ENCODE results near the gene TMEM256. TPM values are rescaled to one million over a fixed set of nuclear protein-coding genes. Genes with fewer than 3 reads are reported as not detected.

TMEM256 gene
- total RNA-seq, 1 donor from 2014 or later: 118 TPM

GRCh38 chr17:7418472-7419152 is 14.7 kb upstream of the TMEM256 start:
- intact Hi-C loops (cut with DNase I): no loop called here
- H3K9me3 ChIP-seq: no peaks in the 10 kb centered on the region

GRCh38 chr17:7417056-7417655 is 13.3 kb upstream of the TMEM256 start:
- DNase-seq (ENCODE audit: extremely low spot score in 2 of 2): no peak
- Histone ChIP-seq H3K27ac (no peak overlapping the region), H3K4me1 (peaks cover 10% of the 10 kb centered on the region), H3K36me3 (peaks cover 0 to 10% of the 10 kb centered on the region in 2 donors), H3K4me3 (no peak overlapping the region), H3K27me3 (no peaks in the 10 kb centered on the region), H3K9me3 (no peaks in the 10 kb centered on the region)
- TF ChIP-seq POLR2A (IDR thresholded peaks at IDR 0.05) (no peak), POLR2AphosphoS5 (IDR thresholded peaks at IDR 0.05; ENCODE audit: insufficient read depth in 1 of 2, low read depth in 1 of 2) (no peak), CTCF (IDR thresholded peaks at IDR 0.05) (no peak)
- intact Hi-C loops (cut with DNase I): no loop called here

More at GRCh38 chr17:7418472-7419152, 14.7 kb upstream of the TMEM256 start:
- no peaks in the 10 kb centered on the region for H3K27me3 ChIP-seq
- H3K4me3 ChIP-seq: no peak overlapping the region
- no peak for DNase-seq (ENCODE audit: extremely low spot score in 2 of 2)
- H3K4me1 ChIP-seq: peaks cover 2% of the 10 kb centered on the region
- TF ChIP-seq CTCF (IDR thresholded peaks at IDR 0.05): no peak
- no peak for TF ChIP-seq POLR2A (IDR thresholded peaks at IDR 0.05)
- TF ChIP-seq POLR2AphosphoS5 (IDR thresholded peaks at IDR 0.05; ENCODE audit: insufficient read depth in 1 of 2, low read depth in 1 of 2): no peak
- peaks cover 0 to 10% of the 10 kb centered on the region in 2 donors for H3K36me3 ChIP-seq
- H3K27ac ChIP-seq: no peak overlapping the region

GRCh38 chr17:7416323-7416722 is 12.4 kb upstream of the TMEM256 start:
- no peaks in the 10 kb centered on the region for H3K9me3 ChIP-seq
- peaks cover 10% of the 10 kb centered on the region for H3K4me1 ChIP-seq
- H3K27ac ChIP-seq: no peak overlapping the region
- no peak for TF ChIP-seq CTCF (IDR thresholded peaks at IDR 0.05)
- no peak for TF ChIP-seq POLR2AphosphoS5 (IDR thresholded peaks at IDR 0.05; ENCODE audit: insufficient read depth in 1 of 2, low read depth in 1 of 2)
- TF ChIP-seq POLR2A (IDR thresholded peaks at IDR 0.05): no peak
- no peak for DNase-seq (ENCODE audit: extremely low spot score in 2 of 2)
- no peaks in the 10 kb centered on the region for H3K27me3 ChIP-seq
- intact Hi-C loops (cut with DNase I): no loop called here
- H3K4me3 ChIP-seq: no peak overlapping the region
- peaks cover 0 to 10% of the 10 kb centered on the region in 2 donors for H3K36me3 ChIP-seq

- H3K9me3 ChIP-seq: no peaks in the 10 kb centered on the region
- no peaks in the 10 kb centered on the region for H3K27me3 ChIP-seq
- peaks cover 0 to 10% of the 10 kb centered on the region in 2 donors for H3K36me3 ChIP-seq
- no peak overlapping the region for H3K27ac ChIP-seq
- no peak for DNase-seq (ENCODE audit: extremely low spot score in 2 of 2)
- TF ChIP-seq POLR2A (IDR thresholded peaks at IDR 0.05) (no peak), CTCF (IDR thresholded peaks at IDR 0.05) (no peak), POLR2AphosphoS5 (IDR thresholded peaks at IDR 0.05; ENCODE audit: insufficient read depth in 1 of 2, low read depth in 1 of 2) (no peak)
- intact Hi-C loops (cut with DNase I): no loop called here
- no peak overlapping the region for H3K4me3 ChIP-seq
- peaks cover 10% of the 10 kb centered on the region for H3K4me1 ChIP-seq
These were observed 11.9 kb upstream of the TMEM256 start for GRCh38 chr17:7415784-7416183.

- H3K4me1 ChIP-seq: peaks cover 10% of the 10 kb centered on the region
- H3K36me3 ChIP-seq: peaks cover 0 to 14% of the 10 kb centered on the region in 2 donors
- no peaks in the 10 kb centered on the region for H3K27me3 ChIP-seq
- intact Hi-C loops (cut with DNase I): no loop called here
- TF ChIP-seq POLR2AphosphoS5 (IDR thresholded peaks at IDR 0.05; ENCODE audit: insufficient read depth in 1 of 2, low read depth in 1 of 2): no peak
- no peaks in the 10 kb centered on the region for H3K9me3 ChIP-seq
- no peak overlapping the region for H3K27ac ChIP-seq
- DNase-seq (ENCODE audit: extremely low spot score in 2 of 2): no peak
- no peak overlapping the region for H3K4me3 ChIP-seq
These were observed 10.9 kb upstream of the TMEM256 start for GRCh38 chr17:7414837-7415236.
